SU-DHL-6 (cell line): Measurements from ENCODE around the gene PRDM16.

Experiments used
- EZH2phosphoT487 ChIP-seq: fragments of 200-600 bp; sonication (generic), shearing (Covaris generic); conservative IDR thresholded peaks from 2 replicates; pipeline ENCODE4 v1.6.1; 2018; ENCODE audit warnings: mild to moderate bottlenecking, antibody characterized with exemption, low read length, moderate library complexity, mixed read lengths
- TF ChIP-seq, protein P1 (sequence below): fragments of 200-600 bp; sonication (generic); IDR thresholded peaks from one replicate; pipeline ENCODE4 v1.5.1; 2017; ENCODE audit warnings: antibody characterized with exemption, mild to moderate bottlenecking, low read length, moderate library complexity; ENCODE audit not compliant: insufficient read depth, poor library complexity, severe bottlenecking

DNA sequence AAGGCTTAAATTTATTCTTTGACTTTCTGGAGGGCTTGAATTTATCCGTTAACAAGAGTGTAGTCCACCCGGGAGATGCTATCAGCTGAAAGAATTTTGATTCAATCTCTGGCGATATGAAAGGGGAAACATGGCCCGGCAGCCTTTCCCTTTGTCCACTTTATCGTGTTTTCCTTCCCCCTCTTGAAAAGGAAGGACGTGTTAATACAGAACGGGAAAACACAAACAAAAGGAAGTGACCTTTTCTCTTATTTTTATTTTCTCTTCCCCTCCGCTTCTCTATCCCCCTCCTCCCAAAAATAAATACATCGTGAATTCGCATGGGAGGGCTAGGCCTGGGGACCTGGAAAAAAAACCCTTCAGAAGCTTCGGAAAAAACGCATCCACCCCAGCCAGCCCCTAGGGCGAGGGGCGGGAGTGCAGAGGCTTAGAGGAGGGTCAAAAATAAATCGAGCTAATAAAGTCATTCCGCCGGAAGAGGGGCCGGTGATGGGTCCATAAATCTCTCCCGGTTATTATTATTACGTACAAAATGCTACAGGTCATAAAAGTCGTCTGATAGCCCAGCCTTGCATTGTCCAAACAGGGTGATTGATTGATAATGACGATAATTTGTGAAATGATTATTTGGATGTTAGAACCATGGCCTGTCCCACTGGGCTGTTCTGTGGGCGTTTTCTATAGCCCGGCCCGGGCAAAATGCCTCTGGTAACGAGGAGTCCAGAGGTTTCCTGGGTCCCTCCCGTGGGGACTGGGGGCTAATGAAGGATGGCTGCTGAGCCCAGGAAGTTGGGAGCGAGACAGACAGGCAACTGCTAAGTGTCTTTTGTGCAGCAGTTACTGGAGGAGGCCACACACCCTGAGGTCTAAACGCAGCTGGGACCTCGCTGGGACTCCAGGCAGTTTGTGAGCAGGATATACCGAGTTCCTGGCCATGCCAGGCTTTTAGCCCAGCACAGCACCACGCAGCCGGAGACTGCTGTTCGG lies 179.4 kb downstream of the PRDM16 start:
- TF ChIP-seq, protein P1, sequence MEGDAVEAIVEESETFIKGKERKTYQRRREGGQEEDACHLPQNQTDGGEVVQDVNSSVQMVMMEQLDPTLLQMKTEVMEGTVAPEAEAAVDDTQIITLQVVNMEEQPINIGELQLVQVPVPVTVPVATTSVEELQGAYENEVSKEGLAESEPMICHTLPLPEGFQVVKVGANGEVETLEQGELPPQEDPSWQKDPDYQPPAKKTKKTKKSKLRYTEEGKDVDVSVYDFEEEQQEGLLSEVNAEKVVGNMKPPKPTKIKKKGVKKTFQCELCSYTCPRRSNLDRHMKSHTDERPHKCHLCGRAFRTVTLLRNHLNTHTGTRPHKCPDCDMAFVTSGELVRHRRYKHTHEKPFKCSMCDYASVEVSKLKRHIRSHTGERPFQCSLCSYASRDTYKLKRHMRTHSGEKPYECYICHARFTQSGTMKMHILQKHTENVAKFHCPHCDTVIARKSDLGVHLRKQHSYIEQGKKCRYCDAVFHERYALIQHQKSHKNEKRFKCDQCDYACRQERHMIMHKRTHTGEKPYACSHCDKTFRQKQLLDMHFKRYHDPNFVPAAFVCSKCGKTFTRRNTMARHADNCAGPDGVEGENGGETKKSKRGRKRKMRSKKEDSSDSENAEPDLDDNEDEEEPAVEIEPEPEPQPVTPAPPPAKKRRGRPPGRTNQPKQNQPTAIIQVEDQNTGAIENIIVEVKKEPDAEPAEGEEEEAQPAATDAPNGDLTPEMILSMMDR: no peak
- TF ChIP-seq EZH2phosphoT487: no peak
